Measurements from ENCODE around the gene RAB33B. TPM values are rescaled to one million over a fixed set of nuclear protein-coding genes. Genes with fewer than 3 reads are reported as not detected.

RAB33B gene
- total RNA-seq, 1 donor from 2014 or later = 14.2 TPM

DNA sequence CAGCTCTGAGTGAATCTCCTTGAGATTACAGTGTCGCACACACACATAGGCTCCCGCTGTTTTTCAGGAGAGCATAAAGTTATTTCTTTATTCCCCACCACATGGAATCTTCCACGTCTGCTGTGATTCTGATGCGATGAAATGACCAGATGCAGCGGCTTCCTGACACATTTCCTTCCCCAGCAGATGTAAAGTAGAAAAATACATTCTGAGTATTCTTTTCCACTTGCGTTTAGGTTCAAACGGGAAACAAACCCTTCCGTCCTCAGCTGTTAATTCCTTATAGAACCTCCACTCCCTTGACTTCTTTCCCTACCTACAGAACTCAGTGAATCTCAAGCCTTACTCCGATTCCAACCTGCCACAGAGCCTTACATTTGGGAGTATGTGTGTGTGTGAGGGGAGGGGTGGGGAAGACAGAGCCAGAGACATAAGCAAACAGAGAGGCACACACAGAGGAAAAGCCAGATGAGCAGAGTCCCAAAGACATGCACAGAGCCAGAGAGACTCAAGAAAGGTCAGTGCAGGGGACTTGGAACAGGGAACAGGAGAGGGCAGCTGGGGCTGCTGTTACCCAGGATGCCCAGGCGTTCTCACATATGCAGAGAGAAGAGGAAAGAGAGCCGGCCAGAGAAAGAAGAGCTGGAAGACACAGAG, 54.8 kb downstream of the RAB33B start:
- peaks cover 10% of the 10 kb centered on the region for H3K36me3 Mint-ChIP-seq (ENCODE audit: insufficient read depth)
- no peaks in the 10 kb centered on the region for H3K4me1 Mint-ChIP-seq (ENCODE audit: low read depth)
- no peak overlapping the region for H3K4me3 Mint-ChIP-seq (ENCODE audit: low read depth)
- H3K9me3 Mint-ChIP-seq (ENCODE audit: low read depth) = peaks cover 2% of the 10 kb centered on the region
- H3K27me3 Mint-ChIP-seq = no peaks in the 10 kb centered on the region
- no peak overlapping the region for H3K27ac Mint-ChIP-seq
- no peak for DNase-seq (ENCODE audit: low spot score, unreplicated experiment)
- TF ChIP-seq, protein P1, sequence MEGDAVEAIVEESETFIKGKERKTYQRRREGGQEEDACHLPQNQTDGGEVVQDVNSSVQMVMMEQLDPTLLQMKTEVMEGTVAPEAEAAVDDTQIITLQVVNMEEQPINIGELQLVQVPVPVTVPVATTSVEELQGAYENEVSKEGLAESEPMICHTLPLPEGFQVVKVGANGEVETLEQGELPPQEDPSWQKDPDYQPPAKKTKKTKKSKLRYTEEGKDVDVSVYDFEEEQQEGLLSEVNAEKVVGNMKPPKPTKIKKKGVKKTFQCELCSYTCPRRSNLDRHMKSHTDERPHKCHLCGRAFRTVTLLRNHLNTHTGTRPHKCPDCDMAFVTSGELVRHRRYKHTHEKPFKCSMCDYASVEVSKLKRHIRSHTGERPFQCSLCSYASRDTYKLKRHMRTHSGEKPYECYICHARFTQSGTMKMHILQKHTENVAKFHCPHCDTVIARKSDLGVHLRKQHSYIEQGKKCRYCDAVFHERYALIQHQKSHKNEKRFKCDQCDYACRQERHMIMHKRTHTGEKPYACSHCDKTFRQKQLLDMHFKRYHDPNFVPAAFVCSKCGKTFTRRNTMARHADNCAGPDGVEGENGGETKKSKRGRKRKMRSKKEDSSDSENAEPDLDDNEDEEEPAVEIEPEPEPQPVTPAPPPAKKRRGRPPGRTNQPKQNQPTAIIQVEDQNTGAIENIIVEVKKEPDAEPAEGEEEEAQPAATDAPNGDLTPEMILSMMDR (IDR thresholded peaks at IDR 0.05; ENCODE audit: unreplicated experiment) = no peak

- H3K4me1 Mint-ChIP-seq (ENCODE audit: low read depth) = no peaks in the 10 kb centered on the region
- DNase-seq (ENCODE audit: low spot score, unreplicated experiment) = no peak
- peaks cover 14% of the 10 kb centered on the region for H3K36me3 Mint-ChIP-seq (ENCODE audit: insufficient read depth)
- no peaks in the 10 kb centered on the region for H3K9me3 Mint-ChIP-seq (ENCODE audit: low read depth)
- no peak overlapping the region for H3K4me3 Mint-ChIP-seq (ENCODE audit: low read depth)
- no peaks in the 10 kb centered on the region for H3K27me3 Mint-ChIP-seq
- TF ChIP-seq, protein P1 (IDR thresholded peaks at IDR 0.05; ENCODE audit: unreplicated experiment) = peak; percentile 44
- H3K27ac Mint-ChIP-seq = no peak overlapping the region
Measured at GRCh38 chr4:139509727-139510410, 55.9 kb downstream of the RAB33B start.

DNA sequence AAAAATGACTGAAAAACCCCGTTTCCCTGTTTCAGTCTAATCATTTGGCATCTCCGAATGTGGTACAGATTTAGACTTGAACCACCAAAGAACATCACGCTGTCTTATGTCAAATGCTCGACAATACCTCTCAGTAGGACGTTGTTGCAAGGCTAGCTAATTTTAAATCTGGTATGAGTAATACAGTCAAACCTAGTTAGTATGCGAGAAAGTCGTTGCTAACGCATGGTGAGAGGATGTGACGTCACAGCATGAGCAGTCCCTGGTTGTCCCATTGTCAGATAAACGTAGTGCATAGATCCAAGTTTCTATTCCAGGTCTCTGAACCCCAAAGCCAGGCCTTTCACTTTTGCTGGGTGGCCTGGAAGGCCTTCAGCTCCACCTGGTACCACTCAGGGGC, 57.4 kb downstream of the RAB33B start:
- Mint-ChIP-seq H3K9me3 (ENCODE audit: low read depth) (no peaks in the 10 kb centered on the region), H3K27ac (no peak overlapping the region), H3K4me1 (ENCODE audit: low read depth) (no peaks in the 10 kb centered on the region), H3K27me3 (no peaks in the 10 kb centered on the region), H3K36me3 (ENCODE audit: insufficient read depth) (peaks cover 18% of the 10 kb centered on the region), H3K4me3 (ENCODE audit: low read depth) (no peak overlapping the region)
- TF ChIP-seq, protein P1 (IDR thresholded peaks at IDR 0.05; ENCODE audit: unreplicated experiment) = no peak
- no peak for DNase-seq (ENCODE audit: low spot score, unreplicated experiment)

- Mint-ChIP-seq H3K9me3 (ENCODE audit: low read depth) (no peaks in the 10 kb centered on the region), H3K4me1 (ENCODE audit: low read depth) (peaks cover 9% of the 10 kb centered on the region), H3K27ac (peak overlapping the region; percentile 20), H3K27me3 (no peaks in the 10 kb centered on the region), H3K4me3 (ENCODE audit: low read depth) (no peak overlapping the region), H3K36me3 (ENCODE audit: insufficient read depth) (peaks cover 21% of the 10 kb centered on the region)
- TF ChIP-seq, protein P1 (IDR thresholded peaks at IDR 0.05; ENCODE audit: unreplicated experiment) = no peak
- no peak for DNase-seq (ENCODE audit: low spot score, unreplicated experiment)
Measured at GRCh38 chr4:139514382-139515059, 60.6 kb downstream of the RAB33B start.

DNA sequence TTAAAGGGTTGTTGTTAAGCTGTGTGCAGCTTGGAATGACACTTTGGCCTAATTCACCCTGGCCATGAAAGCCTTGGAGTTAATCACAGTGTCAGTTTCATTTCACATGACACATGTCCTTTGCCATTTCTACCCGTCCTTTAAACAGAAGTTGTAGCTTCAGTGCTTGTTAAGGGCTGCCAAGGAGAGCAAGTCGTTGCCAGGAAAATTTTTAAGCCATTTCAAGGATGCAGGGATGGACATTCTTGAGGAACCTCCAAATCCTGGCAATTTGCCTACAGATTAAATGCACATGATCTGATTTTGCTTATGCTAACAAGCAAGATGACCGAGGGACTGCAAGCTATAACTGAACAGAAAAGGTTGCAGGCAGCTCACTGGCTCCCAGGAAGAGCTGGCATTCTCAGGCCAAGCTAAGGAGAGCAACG, 61.6 kb downstream of the RAB33B start:
- no peaks in the 10 kb centered on the region for H3K9me3 Mint-ChIP-seq (ENCODE audit: low read depth)
- H3K27me3 Mint-ChIP-seq = no peaks in the 10 kb centered on the region
- H3K4me1 Mint-ChIP-seq (ENCODE audit: low read depth) = peaks cover 9% of the 10 kb centered on the region
- no peak overlapping the region for H3K4me3 Mint-ChIP-seq (ENCODE audit: low read depth)
- no peak overlapping the region for H3K27ac Mint-ChIP-seq
- peaks cover 20% of the 10 kb centered on the region for H3K36me3 Mint-ChIP-seq (ENCODE audit: insufficient read depth)
- no peak for DNase-seq (ENCODE audit: low spot score, unreplicated experiment)
- TF ChIP-seq, protein P1 (IDR thresholded peaks at IDR 0.05; ENCODE audit: unreplicated experiment) = no peak
